SK-MEL-5 (cell line): ENCODE measurements around the gene ENOX1. TPM values are rescaled to one million over a fixed set of nuclear protein-coding genes. Genes with fewer than 3 reads are reported as not detected.

Experiments
- DNase-seq: peaks from one replicate; pipeline ENCODE4 v3.0.0-alpha.2; 2016; ENCODE audit warnings: low read depth, low spot score
- in situ Hi-C: cut with HindIII; loops from 2 replicates; pipeline ENCODE4 v1.10.0; 2016; ENCODE audit warnings: low sequenced_read_pairs, high pct_unique_total_duplicates, low pct_unique_long_range_greater_than_20kb
- total RNA-seq: library from RNA; depleted of rRNA; stranded (reverse); fragments of >200 nt; shearing (Covaris generic); gene quantifications from 2 replicates; pipeline ENCODE4 v1.2.3, GENCODE V29; 2014

Gene ENOX1
- total RNA-seq, 1 experiment from 2014 or later, result 14.2 TPM

- in situ Hi-C loops, result no loop called here
Measured at GRCh38 chr13:43551897-43552456, 234.8 kb downstream of the ENOX1 start.

GRCh38 chr13:43546816-43547215 is 240.0 kb downstream of the ENOX1 start:
- in situ Hi-C loops, result no loop called here
- no peak for DNase-seq

More at GRCh38 chr13:43551897-43552456, 234.8 kb downstream of the ENOX1 start:
- DNase-seq, result no peak

- DNase-seq, result no peak
- in situ Hi-C loops, result no loop called here
Measured at GRCh38 chr13:43546251-43546650, 240.5 kb downstream of the ENOX1 start.

- in situ Hi-C loops, result no loop called here
Measured at GRCh38 chr13:43545317-43545874, 241.4 kb downstream of the ENOX1 start.

DNA sequence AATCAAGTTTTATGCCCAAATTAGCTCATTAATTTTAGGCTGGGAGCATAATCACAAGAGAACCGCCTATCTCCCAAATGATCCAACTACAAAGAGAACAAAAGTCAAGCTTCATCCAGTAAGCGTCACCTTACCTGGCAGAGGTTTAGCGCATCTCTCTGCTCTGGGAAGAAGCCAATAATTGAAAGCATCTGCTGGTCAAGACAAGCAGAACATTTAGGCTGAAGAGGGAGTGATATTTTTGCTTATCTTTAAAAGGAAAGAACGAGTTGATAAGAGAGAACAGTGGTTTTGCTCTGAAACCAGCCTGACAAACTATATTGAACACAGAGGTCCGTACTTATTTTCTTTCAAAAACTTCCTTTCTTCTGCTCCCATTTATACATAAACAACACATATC is 242.1 kb downstream of the ENOX1 start:
- in situ Hi-C loops, result no loop called here
- no peak for DNase-seq

More at GRCh38 chr13:43545317-43545874, 241.4 kb downstream of the ENOX1 start:
- DNase-seq, result no peak

DNA sequence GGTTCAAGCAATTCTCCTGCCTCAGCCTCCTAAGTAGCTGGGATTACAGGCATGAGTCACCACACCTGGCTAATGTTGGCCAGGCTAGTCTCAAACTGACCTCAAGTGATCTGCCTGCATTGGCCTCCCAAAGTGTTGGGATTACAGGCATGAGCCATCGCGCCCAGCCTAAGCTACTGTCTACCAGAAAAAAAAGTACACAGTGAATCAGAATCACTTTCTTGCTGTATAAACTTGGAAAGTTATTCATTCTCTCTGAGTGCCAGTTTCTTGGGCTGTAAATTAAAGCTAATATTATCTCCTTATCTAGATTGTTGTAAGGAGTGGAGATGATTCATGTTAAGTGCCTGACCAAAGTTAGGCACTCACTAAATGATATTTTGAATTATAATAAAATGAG is 242.8 kb downstream of the ENOX1 start:
- in situ Hi-C loops, result no loop called here
- DNase-seq, result no peak

DNA sequence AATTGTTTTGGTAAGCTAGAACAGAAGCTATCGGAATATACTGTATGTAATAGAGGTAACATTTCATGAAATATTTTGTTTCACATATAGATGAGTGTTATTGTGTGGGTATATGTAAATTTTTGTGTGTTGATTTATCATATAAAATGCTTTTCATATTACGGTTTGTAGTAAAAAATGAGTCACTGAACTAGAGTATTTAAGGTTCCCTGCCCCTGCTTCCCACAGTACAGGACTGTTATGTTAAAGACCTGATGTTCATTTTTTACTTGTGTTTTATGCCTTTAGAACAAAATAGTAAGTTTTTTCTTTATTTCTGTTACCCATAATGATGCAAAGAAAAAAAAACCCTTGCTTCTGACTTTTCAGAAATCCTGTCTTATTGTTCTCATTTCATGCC is 243.4 kb downstream of the ENOX1 start:
- DNase-seq, result no peak
- in situ Hi-C loops, result no loop called here

DNA sequence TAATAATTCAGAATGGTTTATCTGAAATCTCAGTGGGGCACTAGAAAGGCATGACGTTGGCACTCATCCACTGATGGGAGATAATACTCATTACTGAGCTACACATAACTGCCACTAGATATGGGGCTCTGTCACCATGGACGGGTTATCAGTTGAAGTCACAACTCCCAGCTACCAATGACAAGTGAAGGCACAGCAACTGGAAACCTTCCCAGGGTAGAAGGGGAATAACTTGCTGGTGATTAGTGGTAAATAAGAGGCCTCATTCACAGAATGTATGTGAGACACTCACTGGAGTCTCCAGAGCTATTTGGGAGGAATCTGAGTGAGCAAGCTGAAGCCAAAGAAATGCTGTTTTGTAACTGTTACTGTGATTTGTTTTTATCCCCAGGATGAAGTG is 249.6 kb downstream of the ENOX1 start:
- DNase-seq, result no peak
- in situ Hi-C loops, result no loop called here

- DNase-seq, result no peak
- in situ Hi-C loops, result no loop called here
Measured at GRCh38 chr13:43529796-43530195, 257.0 kb downstream of the ENOX1 start.

DNA sequence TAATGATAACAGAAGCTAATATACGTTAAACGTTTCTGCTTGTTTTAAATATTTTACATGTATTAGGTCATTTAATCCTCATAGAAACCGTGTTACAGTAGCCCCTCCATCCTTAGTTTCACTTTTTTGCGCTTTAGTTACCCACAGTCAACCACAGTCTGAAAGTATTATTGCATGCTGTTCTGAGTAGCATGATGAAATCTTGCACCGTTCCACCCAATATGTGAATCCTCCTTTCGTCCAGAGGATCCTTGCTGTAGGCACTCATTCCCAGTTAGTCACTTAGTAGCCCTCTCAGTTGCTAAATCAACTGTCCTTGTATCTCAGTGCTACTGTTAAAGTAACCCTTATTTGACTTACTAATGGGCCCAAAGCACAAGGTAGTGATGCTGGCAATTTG is 257.8 kb downstream of the ENOX1 start:
- peak; percentile 47 for DNase-seq
- in situ Hi-C loops, result no loop called here

GRCh38 chr13:43522788-43523187 is 264.0 kb downstream of the ENOX1 start:
- peak; percentile 17 for DNase-seq
- in situ Hi-C loops, result no loop called here

DNA sequence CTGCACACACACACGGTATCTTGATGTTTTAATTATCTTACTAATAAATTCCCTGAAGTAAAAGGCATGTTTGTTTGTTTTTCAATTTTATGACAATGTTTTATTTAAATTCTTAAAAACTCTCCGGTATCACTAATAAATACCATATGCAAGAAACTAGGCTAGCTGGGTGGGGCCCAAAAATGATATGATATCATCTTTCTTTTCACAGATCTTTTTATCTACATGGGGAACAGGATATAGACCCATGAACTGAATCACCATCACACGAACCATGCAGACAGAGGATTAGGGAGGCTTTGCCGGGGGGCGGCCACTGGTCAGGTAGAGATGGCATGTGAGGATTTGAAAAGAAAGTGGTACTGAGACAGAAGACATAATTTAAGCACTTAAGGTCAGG is 266.4 kb downstream of the ENOX1 start:
- in situ Hi-C loops, result no loop called here
- no peak for DNase-seq

- in situ Hi-C loops, result no loop called here
- DNase-seq, result no peak
Measured at GRCh38 chr13:43518833-43519232, 267.9 kb downstream of the ENOX1 start.

GRCh38 chr13:43516401-43516833 is 270.4 kb downstream of the ENOX1 start:
- in situ Hi-C loops, result no loop called here
- DNase-seq, result no peak

DNA sequence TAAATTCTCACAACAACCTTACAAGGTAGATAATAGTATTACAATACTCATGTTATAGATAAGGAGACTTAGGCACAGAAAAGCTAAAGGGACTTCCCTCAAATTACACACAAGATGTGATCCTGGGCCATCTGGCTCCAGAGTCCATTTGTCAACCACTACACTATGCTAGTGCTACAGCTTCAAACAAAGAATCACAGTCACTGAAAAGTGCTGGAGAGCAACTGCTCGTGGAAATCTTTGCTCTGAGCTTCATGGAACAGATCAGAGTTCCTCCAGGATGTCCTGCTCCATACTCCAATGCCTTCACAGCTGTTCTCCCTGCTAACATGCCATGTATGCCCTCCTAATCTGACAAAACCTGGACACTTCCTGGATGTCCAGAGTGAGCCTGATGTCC is 271.2 kb downstream of the ENOX1 start:
- DNase-seq, result no peak
- in situ Hi-C loops, result no loop called here

DNA sequence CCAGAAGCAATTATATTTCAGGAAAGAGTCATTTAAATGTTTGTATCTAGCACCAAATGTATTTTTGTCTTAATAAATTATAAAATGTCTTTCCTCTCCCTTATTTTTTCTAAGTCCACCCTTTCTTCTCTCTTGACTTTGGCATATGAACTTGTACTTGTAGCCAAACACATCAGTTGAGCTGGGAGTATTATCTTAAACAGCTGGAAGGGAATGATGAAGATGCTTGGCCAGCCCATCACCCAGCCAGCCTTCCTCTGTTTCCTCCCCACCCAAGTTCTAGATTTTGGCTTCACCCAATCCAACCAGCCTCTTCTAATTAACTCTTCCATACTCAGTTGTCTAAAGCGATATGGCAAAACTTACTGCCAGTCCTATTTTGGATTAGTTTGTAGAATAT is 272.5 kb downstream of the ENOX1 start:
- in situ Hi-C loops, result no loop called here
- no peak for DNase-seq

- in situ Hi-C loops, result no loop called here
- DNase-seq, result no peak
Measured at GRCh38 chr13:43512221-43512620, 274.6 kb downstream of the ENOX1 start.

GRCh38 chr13:43510956-43511901 is 275.5 kb downstream of the ENOX1 start:
- in situ Hi-C loops, result no loop called here
- no peak for DNase-seq

DNA sequence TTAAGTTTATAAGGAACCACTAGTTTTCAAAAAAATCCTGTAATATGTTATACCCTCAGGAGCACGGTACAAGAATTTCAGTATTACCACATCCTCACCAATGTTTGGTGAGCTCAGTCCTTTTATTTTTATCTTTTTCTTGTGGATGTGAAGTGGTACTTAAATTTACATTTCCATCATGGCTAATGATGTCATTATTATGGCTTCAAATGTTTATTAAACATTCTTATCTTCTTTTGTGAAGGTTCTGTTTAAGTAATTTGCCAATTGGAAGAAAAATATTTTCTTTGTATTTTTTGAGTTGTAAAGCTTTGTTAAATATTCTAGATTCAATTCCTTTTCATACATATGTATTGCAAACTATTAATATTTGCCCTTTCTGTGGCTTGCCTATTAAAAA is 291.0 kb downstream of the ENOX1 start:
- in situ Hi-C loops, result no loop called here
- no peak for DNase-seq
